K562 (cell line): Measurements from ENCODE around the gene ANK3. TPM values are rescaled to one million over a fixed set of nuclear protein-coding genes. Genes with fewer than 3 reads are reported as not detected.

Source experiments
- BRD9 ChIP-seq: fragments of 450-650 bp; IDR thresholded peaks from 2 replicates; pipeline ENCODE4 v1.6.1; 2018; ENCODE audit warnings: low read depth; ENCODE audit not compliant: partially characterized antibody
- CTCF ChIP-seq, 3 experiments: IDR thresholded peaks in 2 of 3; conservative IDR thresholded peaks in 1 of 3; 2 replicates each; pipeline ENCODE4 v1.5.1; 2011 to 2012; ENCODE audit warnings: low read length in 3 of 3, mild to moderate bottlenecking in 3 of 3, control low read depth in 2 of 3, improper control_type of control experiment in 1 of 3, inconsistent platforms in 1 of 3, low read depth in 1 of 3, mixed read lengths in 1 of 3, moderate library complexity in 1 of 3; ENCODE audit not compliant: insufficient read depth in 2 of 3
- ELK3 ChIP-seq: fragments of 450-650 bp; formaldehyde crosslinking; IDR thresholded peaks from 2 replicates; pipeline ENCODE4 v1.4.0; 2020; ENCODE audit warnings: mild to moderate bottlenecking
- HINFP ChIP-seq: fragments of 450-650 bp; conservative IDR thresholded peaks from 2 replicates; pipeline ENCODE4 v1.6.1; 2016; ENCODE audit warnings: missing genetic modification characterization, low read depth, mild to moderate bottlenecking, control low read depth, missing compliant biosample characterization
- NFE2 ChIP-seq: IDR thresholded peaks from 2 replicates; pipeline ENCODE4 v1.6.1; 2014; ENCODE audit warnings: antibody characterized with exemption, low read depth
- NR4A1 ChIP-seq, 2 experiments: fragments of 250-450 bp in 1 of 2; fragments of 450-650 bp in 1 of 2; sonication (Bioruptor Pico) in 1 of 2; IDR thresholded peaks; 2 replicates each; pipeline versions ENCODE4 v1.4.0 to v1.6.1; 2016 to 2020; ENCODE audit warnings: mild to moderate bottlenecking in 2 of 2, missing compliant biosample characterization in 1 of 2, missing genetic modification characterization in 1 of 2, moderate library complexity in 1 of 2
- PURB ChIP-seq: sonication (generic); formaldehyde crosslinking; IDR thresholded peaks from 2 replicates; pipeline ENCODE4 v1.9.0; 2021; ENCODE audit warnings: low read depth, mild to moderate bottlenecking, missing genetic modification reagents
- RBM15 ChIP-seq: fragments of 200-400 bp; formaldehyde crosslinking; IDR thresholded peaks from 2 replicates; pipeline ENCODE4 v1.6.1; 2018; ENCODE audit warnings: mild to moderate bottlenecking, low read length, moderate library complexity; ENCODE audit not compliant: insufficient read depth
- RERE ChIP-seq: sonication (generic); formaldehyde crosslinking; IDR thresholded peaks from 2 replicates; pipeline ENCODE4 v1.8.0; 2023; ENCODE audit warnings: missing genetic modification reagents, mild to moderate bottlenecking, borderline replicate concordance
- TAL1 ChIP-seq: fragments of 450-650 bp; IDR thresholded peaks from 2 replicates; pipeline ENCODE4 v1.6.1; 2016; ENCODE audit warnings: mild to moderate bottlenecking
- ZNF347 ChIP-seq: fragments of 450-650 bp; formaldehyde crosslinking; IDR thresholded peaks from 2 replicates; pipeline ENCODE4 v1.4.0; 2020; ENCODE audit warnings: low read depth, mild to moderate bottlenecking, moderate library complexity
- ZNF395 ChIP-seq: fragments of 200-800 bp; sonication (Bioruptor generic); IDR thresholded peaks from 2 replicates; pipeline ENCODE4 v1.6.1; 2017; ENCODE audit warnings: missing genetic modification characterization, missing compliant biosample characterization
- ZNF699 ChIP-seq: fragments of 250-450 bp; sonication (Bioruptor Pico); IDR thresholded peaks from 2 replicates; pipeline ENCODE4 v1.8.0; 2021; ENCODE audit warnings: mild to moderate bottlenecking, moderate library complexity; ENCODE audit not compliant: insufficient replicate concordance
- ZNF707 ChIP-seq: fragments of 250-450 bp; sonication (Bioruptor Pico); conservative IDR thresholded peaks from 2 replicates; pipeline ENCODE4 v1.8.0; 2022; ENCODE audit warnings: inconsistent platforms, mild to moderate bottlenecking, moderate library complexity
- polyA plus RNA-seq, 8 experiments: library from polyadenylated mRNA; depleted of rRNA in 4 of 8; stranded (reverse) in 5 of 8; unstranded in 3 of 8; fragments of >200 nt; fragmentation: Nextera tagmentation in 2 of 8; fragmentation: Illumina TruSeq in 1 of 8; extraction: Ambion mirVana in 2 of 8; extraction: Trizol in 1 of 8; gene quantifications; 2 replicates each; pipeline versions ENCODE4 v1.2.1 to v1.2.3, GENCODE V29; 2011 to 2014; ENCODE audit warnings: inconsistent platforms in 1 of 8, missing spikeins in 1 of 8
- total RNA-seq, 7 experiments: library from RNA; depleted of rRNA in 6 of 7; stranded (reverse); fragments of >200 nt in 6 of 7; fragmentation: Illumina TruSeq in 2 of 7; extraction: Trizol in 2 of 7; gene quantifications; 2 replicates each; pipeline versions ENCODE4 v1.2.1 to v1.2.3, GENCODE V29; 2011 to 2021; ENCODE audit warnings: low replicate concordance in 1 of 7

ANK3 gene
- total and polyA plus RNA-seq, 9 of the 15 experiments (the other 6 are each of a cell fraction or from before 2014, with no cell fraction given): 10.0 to 32.3 (median 17.9) TPM

GRCh38 chr10:60073397-60073780 lies 316.3 kb downstream of the ANK3 start (continued):
- TF ChIP-seq ELK3 (CRISPR knock-in tag): no peak
- TF ChIP-seq HINFP (tag): no peak
- no peak for TF ChIP-seq ZNF707 (CRISPR knock-in tag)
- TF ChIP-seq PURB (CRISPR knock-in tag): no peak
- TF ChIP-seq NR4A1 (CRISPR knock-in tag; IDR thresholded peaks at IDR 0.05): no peak
- no peak for TF ChIP-seq NR4A1 (tag; IDR thresholded peaks at IDR 0.05)
- TF ChIP-seq CTCF (IDR thresholded peaks at IDR 0.05 in 2 of 3, conservative IDR thresholded peaks at IDR 0.05 in 1 of 3; ENCODE audit: insufficient read depth in 2 of 3, low read depth in 1 of 3, low read length in 3 of 3): no peak
- TF ChIP-seq ZNF699 (CRISPR knock-in tag): no peak
- peak; percentile 83 for TF ChIP-seq TAL1
- peak; percentile 69 for TF ChIP-seq NFE2
- no peak for TF ChIP-seq RBM15
- TF ChIP-seq RERE: no peak
- no peak for TF ChIP-seq BRD9
- no peak for TF ChIP-seq ZNF347
- no peak for TF ChIP-seq ZNF395 (CRISPR knock-in tag)
